ENCODE measurements around the gene DHRS12.

DHRS12 gene

DNA sequence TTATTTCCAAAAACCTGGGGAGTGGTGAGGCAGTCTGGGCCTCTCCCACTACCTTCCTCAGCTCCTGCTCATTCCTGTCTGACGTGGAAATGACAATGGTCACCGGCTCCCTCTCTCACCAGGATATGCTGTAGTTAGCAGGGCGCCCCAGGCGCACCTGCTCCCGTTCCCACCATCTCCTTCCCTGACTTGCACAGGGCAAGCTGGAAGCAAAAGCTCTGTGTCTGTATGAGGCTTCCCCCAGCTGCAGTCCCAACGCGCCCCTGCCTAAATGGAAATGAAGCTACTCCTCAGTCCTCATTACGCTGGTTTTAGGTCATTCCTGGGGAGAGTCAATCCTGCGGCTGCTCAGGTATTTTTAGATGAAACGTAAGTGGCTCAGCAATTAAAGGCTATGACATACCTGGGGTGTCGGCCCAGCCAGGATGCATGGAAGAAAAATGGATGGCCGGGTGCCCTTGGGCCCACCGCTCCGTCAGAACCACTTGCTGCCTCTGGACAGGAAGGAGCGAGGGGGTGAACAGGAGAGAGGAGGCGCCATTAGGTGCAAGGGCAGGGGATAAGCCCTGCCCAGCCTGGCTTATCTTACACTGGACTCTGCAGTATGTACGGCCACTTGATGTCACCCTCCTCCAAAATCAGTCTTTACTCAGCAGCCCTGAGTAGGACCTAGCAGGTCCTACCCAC is 32.4 kb downstream of the DHRS12 start:
- no peaks in the 10 kb centered on the region for H3K9me3 ChIP-seq (ENCODE audit: control insufficient read depth, insufficient read depth, low read length)
- peaks cover 11% of the 10 kb centered on the region; the same call in 1 of the 2 replicates for H3K4me1 ChIP-seq (ENCODE audit: insufficient read depth, low read length)
- no peaks in the 10 kb centered on the region for H3K36me3 ChIP-seq (ENCODE audit: insufficient read depth, low read length)
- H3K9ac ChIP-seq (ENCODE audit: low read depth, low read length), result no peak overlapping the region

DNA sequence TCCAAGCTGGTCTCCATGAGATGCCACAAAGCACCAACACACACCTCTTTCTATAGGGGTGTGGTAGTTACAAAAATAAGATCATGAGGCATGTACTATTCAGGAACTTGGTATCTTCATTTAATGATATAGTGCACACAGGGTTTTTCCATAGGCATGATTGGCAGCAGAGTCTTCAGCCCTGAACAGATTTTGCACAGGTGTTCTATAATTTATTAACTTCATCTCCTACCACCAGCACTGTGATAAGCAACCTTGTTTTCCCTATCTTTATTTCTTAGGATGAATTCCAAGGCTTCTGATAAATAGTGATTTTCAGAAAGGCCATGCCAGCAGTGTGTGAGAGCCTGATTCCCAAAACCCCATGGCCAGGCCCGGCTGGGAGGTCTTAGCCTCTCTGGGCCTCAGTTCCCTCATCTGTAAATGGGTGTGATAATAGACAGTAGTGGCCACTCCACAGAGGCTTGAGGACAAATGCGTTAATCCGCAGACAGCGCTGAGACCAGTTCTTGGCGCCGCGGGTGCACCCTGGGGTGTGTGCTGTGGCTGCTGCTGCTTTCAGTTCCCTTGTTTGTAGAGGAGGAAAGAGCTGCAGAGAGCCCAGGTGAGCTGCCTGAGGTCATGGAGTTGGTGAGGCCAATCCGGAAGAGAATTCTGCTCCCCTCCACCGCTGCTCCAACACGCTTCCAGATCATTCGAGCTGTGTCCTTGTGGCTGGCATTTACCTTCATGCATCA is 33.1 kb downstream of the DHRS12 start:
- Histone ChIP-seq H3K36me3 (ENCODE audit: insufficient read depth, low read length) (no peaks in the 10 kb centered on the region), H3K9me3 (ENCODE audit: control insufficient read depth, insufficient read depth, low read length) (no peaks in the 10 kb centered on the region), H3K4me1 (ENCODE audit: insufficient read depth, low read length) (peaks cover 11% of the 10 kb centered on the region; the same call in 1 of the 2 replicates), H3K9ac (ENCODE audit: low read depth, low read length) (no peak overlapping the region)

DNA sequence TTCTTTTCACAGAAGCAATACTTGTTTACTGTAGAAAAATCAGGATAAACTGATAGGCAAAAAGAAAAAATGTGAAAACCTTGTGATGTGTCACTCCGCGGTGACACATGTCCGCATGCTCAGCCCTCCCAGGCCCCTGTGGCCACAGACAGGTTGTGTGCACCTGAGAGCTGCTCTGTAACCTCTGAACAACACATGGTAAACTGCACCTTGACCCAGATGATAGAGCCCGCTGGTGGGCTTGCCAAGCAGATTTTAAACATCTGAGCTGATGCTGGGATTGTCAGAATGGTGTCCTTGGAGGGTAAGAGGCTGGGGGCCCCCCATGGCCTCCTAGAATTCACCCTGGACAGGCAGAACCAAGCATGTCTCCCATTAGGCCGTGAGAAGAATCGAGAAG is 33.8 kb downstream of the DHRS12 start:
- H3K9ac ChIP-seq (ENCODE audit: low read depth, low read length), result no peak overlapping the region
- peaks cover 11% of the 10 kb centered on the region; the same call in 1 of the 2 replicates for H3K4me1 ChIP-seq (ENCODE audit: insufficient read depth, low read length)
- H3K36me3 ChIP-seq (ENCODE audit: insufficient read depth, low read length), result no peaks in the 10 kb centered on the region
- H3K9me3 ChIP-seq (ENCODE audit: control insufficient read depth, insufficient read depth, low read length), result no peaks in the 10 kb centered on the region

DNA sequence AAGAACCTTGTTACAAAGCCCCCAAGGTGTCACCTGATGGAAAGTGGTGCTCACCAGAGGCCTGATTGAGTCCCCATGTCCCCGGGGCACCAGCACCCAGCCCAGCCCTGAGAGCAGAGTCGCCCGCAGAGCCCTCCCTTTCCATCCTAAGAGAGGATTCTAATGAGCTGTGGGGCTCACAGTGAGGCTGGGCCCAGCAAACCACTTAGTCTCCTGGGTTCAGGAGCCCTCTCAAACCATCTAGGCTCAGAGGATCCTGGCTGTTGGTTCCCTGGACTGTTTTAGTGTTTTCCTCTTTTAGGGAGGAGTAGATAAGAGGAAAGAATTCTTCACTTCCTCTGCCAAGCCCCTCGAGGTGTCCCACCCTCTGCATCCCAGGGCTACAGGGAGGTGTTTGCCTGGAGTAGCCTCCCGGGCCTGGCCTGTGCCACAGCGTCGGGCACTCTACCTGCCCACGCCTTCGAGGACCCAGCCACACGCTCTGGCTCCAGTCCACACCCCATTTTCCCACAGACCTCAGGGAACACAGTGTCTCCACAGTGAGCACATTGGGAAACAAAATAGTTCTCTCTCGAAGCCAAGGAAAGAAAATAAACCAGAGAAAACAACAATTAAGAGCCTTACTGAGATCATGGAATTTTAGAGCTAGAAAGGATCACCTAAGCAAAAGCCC is 34.4 kb downstream of the DHRS12 start:
- Histone ChIP-seq H3K9me3 (ENCODE audit: control insufficient read depth, insufficient read depth, low read length) (no peaks in the 10 kb centered on the region), H3K36me3 (ENCODE audit: insufficient read depth, low read length) (no peaks in the 10 kb centered on the region), H3K9ac (ENCODE audit: low read depth, low read length) (no peak overlapping the region), H3K4me1 (ENCODE audit: insufficient read depth, low read length) (peaks cover 11% of the 10 kb centered on the region; the same call in 1 of the 2 replicates)

DNA sequence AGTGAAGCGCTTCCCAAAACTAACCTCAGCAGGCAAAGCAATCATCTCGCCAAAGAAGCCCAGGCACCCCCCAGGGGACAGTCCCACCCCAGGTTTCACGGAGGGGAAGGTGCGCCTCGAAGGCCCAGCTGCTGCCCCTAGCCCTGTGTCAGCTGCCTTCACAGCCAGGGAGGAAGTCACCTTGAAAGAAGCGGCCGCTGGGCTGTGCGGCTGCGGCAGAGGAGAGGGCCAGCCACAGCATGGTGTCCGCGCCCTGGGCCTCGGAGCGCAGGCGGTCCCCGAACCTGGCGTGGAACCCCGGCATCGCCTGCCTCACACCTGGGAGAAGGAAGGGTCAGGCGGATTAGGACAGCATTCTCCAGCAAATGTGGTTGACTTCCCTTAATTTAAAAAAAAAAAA is 35.0 kb downstream of the DHRS12 start:
- H3K9ac ChIP-seq (ENCODE audit: low read depth, low read length), result no peak overlapping the region
- H3K9me3 ChIP-seq (ENCODE audit: control insufficient read depth, insufficient read depth, low read length), result no peaks in the 10 kb centered on the region
- H3K36me3 ChIP-seq (ENCODE audit: insufficient read depth, low read length), result no peaks in the 10 kb centered on the region

DNA sequence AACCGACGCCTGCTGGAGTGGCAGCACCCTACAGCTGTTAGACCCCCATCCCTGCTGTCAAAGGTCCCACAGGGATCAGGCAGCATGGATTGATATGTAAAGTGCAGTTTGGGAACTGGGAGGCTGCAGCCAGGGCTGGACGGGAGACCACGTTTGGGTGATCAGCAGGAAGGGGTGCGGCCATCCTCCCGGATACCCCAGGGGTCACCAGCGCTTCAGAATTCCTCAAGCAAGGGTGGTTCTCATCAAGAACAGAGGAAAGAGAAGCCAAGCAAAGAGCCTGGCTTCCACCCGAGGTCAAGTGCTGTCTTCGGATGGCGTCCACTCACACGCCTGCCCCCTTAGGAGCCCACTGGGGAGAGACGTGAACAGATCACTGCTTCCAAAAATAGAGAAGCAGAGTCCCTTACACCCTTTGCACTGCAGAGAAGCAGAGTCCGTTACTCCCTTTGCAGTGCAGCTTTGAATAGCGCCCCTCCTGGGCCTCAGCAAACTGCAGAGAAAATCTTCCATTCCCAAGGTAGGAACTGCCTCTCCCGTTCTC is 35.5 kb downstream of the DHRS12 start:
- Histone ChIP-seq H3K9ac (ENCODE audit: low read depth, low read length) (no peak overlapping the region), H3K9me3 (ENCODE audit: control insufficient read depth, insufficient read depth, low read length) (no peaks in the 10 kb centered on the region), H3K36me3 (ENCODE audit: insufficient read depth, low read length) (no peaks in the 10 kb centered on the region), H3K4me1 (ENCODE audit: insufficient read depth, low read length) (peaks cover 11% of the 10 kb centered on the region; the same call in 1 of the 2 replicates)

More for the DNA sequence above, 35.0 kb downstream of the DHRS12 start:
- H3K4me1 ChIP-seq (ENCODE audit: insufficient read depth, low read length), result peaks cover 11% of the 10 kb centered on the region; the same call in 1 of the 2 replicates

DNA sequence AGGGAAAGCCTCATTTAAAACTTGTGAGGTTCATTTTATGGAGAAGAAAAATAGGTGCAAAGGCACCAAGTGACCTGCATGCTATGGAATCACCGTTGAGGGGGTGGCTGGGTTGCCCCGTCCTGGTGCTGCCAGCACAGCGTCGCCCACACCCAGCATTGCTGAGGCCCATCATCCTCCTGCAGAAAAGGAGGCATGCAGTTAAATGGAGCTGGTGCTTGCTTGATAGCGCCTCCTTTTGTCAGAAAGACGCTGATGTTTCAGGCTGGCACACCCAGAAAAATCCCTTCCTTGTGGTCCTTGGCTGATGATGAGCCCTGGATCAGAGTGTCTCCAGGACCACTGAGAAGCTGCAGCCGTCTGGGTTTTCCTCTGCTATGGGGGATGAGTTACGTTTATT is 36.9 kb downstream of the DHRS12 start:
- H3K9ac ChIP-seq (ENCODE audit: low read depth, low read length), result no peak overlapping the region
- no peaks in the 10 kb centered on the region; the same call in 1 of the 2 replicates for H3K36me3 ChIP-seq (ENCODE audit: insufficient read depth, low read length)
- H3K9me3 ChIP-seq (ENCODE audit: control insufficient read depth, insufficient read depth, low read length), result no peaks in the 10 kb centered on the region
- H3K4me1 ChIP-seq (ENCODE audit: insufficient read depth, low read length), result peaks cover 11% of the 10 kb centered on the region; the same call in 1 of the 2 replicates

DNA sequence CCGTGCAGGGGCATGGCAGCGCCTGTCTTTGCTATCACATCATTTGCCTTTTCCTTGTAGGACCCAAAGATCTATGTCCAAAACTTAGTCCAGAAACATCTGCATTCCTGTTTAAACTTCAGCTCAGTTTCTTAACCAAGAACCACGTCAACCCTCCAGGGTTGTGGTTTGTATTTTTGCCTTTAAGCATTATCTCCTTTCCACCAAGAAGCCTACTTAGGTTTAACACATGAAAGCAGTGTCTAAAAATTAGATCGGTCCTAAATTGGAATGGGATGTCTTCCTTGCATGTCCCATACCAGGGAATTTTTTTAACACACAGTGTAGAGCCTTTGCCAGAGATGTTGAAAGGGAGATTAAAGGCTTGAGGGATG is 38.8 kb downstream of the DHRS12 start:
- no peak overlapping the region for H3K9ac ChIP-seq (ENCODE audit: low read depth, low read length)
- H3K36me3 ChIP-seq (ENCODE audit: insufficient read depth, low read length), result peaks cover 5% of the 10 kb centered on the region
- H3K9me3 ChIP-seq (ENCODE audit: control insufficient read depth, insufficient read depth, low read length), result no peaks in the 10 kb centered on the region
- peaks cover 11% of the 10 kb centered on the region; the same call in 1 of the 2 replicates for H3K4me1 ChIP-seq (ENCODE audit: insufficient read depth, low read length)

DNA sequence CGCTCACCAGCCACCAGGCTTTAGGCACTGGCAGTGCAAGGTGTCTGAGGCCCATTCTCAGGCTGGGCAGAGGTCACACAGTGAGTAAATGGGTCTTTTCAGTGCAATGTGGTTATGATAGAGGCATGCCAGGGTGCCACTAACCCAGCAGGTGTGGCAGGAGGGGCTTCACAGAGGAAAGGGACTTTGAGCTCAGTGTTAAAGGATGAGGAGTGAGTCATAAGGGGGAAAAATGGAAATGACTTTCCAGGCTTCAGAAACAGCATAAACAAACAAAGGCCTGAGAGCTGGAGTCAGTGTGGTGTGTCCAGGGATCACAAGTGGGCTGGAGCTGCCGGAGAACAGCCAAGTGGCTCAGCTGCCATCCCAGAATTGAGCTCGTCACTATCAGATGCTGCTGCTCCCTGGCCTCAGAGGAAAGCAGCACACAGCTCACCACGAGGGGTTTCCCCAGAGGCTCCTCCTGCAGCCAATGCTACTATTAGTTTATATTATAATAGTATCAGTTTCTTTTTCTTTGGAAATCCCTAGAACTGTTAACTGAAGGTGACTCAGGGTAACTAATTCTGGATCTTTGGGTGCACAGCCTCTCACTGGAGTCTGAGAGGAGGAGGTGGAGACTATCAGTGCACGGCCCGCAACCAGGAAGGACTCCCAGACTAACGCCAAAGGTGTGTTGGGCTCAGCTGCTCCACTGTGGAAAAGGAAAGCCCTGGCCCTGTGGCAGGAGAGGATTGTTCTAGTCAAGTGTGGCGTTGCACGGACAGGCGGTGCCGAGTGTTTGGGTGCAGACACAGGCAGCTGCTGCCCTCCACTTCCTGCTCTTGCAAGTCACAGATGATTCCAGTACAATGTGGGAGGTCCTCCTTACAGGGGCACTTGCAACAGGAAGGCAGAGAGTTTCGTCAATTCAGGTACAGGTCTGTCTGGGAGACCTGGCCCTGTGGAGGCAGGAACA is 39.5 kb downstream of the DHRS12 start:
- Histone ChIP-seq H3K4me1 (ENCODE audit: insufficient read depth, low read length) (peaks cover 11% of the 10 kb centered on the region; the same call in 1 of the 2 replicates), H3K36me3 (ENCODE audit: insufficient read depth, low read length) (peaks cover 5% of the 10 kb centered on the region), H3K9ac (ENCODE audit: low read depth, low read length) (no peak overlapping the region), H3K9me3 (ENCODE audit: control insufficient read depth, insufficient read depth, low read length) (no peaks in the 10 kb centered on the region)

DNA sequence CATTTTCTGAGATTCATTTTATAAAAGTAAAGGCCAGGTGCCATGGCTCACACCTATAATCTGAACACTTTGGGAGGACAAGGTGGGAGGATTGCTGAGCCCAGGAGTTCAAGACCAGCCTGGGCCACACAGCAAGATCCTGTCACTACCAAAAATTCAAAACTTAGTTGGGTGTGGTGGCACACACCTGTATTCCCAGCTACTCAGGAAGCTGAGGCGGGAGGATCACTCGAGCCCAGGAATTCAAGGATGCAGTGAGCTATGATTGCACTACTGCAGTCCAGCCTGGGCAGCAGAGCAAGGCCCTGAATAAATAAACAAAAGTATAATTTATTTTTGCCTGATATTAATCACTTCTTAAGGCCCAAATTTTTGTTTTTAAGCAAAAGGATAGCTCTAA is 40.5 kb downstream of the DHRS12 start:
- Histone ChIP-seq H3K9ac (ENCODE audit: low read depth, low read length) (no peak overlapping the region), H3K4me1 (ENCODE audit: insufficient read depth, low read length) (peaks cover 3% of the 10 kb centered on the region; the same call in 1 of the 2 replicates), H3K9me3 (ENCODE audit: control insufficient read depth, insufficient read depth, low read length) (no peaks in the 10 kb centered on the region), H3K36me3 (ENCODE audit: insufficient read depth, low read length) (peaks cover 5% of the 10 kb centered on the region)

DNA sequence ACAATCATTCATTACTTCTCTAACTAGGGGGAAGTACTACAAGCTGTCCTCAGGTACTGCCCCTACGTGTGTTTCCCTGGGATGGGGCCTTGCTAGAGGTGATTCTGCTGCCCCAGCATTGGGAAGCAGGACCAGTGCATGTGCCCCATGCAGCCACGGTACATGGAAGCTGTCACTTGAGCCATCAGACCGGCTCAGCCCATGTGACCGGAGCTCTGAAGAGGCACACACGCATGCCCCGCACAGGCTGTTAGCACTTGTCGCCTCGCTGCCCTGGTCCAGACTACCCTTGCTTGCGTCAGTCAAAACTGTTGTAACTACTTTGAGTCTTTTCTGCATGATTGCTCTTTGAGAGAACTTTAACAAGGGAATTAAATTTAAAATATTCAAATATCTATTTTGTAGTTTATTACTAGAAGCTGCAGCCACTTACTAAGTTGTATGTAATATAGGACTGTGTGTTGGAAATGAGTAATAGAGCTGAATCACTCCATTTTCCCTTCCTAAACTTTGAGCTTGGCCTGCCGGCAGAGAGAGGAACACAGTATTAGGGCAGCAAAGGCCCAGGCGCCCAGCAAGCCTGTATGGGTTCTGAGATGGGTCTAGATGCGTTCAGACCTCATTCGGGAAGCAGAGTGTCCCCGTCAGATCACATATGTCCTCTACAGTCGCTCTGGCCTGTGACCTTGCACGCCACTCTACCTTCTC is 42.2 kb downstream of the DHRS12 start:
- Histone ChIP-seq H3K9ac (ENCODE audit: low read depth, low read length) (no peak overlapping the region), H3K36me3 (ENCODE audit: insufficient read depth, low read length) (peaks cover 5% of the 10 kb centered on the region), H3K9me3 (ENCODE audit: control insufficient read depth, insufficient read depth, low read length) (no peaks in the 10 kb centered on the region), H3K4me1 (ENCODE audit: insufficient read depth, low read length) (no peaks in the 10 kb centered on the region; the same call in 1 of the 2 replicates)

DNA sequence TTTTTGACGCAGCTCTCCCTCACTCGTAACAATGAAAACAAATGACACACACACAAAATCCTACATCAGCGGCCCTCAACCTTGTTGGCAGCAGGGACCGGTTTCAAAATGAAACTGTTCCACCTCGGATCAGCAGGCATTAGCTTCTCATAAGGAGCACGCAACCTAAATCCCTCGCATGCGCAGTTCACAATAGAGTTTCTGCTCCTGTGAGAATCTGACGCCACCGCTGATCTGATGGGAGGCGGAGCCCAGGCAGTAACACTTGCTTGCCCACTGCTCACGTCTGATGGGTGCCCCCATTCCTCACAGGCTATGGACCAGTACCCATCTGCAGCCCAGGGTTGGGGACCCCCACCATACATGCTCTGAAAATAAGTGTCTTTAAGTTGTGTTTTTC is 43.4 kb downstream of the DHRS12 start:
- Histone ChIP-seq H3K9ac (ENCODE audit: low read depth, low read length) (no peak overlapping the region), H3K9me3 (ENCODE audit: control insufficient read depth, insufficient read depth, low read length) (no peaks in the 10 kb centered on the region), H3K36me3 (ENCODE audit: insufficient read depth, low read length) (peaks cover 5% of the 10 kb centered on the region), H3K4me1 (ENCODE audit: insufficient read depth, low read length) (no peaks in the 10 kb centered on the region; the same call in 1 of the 2 replicates)

DNA sequence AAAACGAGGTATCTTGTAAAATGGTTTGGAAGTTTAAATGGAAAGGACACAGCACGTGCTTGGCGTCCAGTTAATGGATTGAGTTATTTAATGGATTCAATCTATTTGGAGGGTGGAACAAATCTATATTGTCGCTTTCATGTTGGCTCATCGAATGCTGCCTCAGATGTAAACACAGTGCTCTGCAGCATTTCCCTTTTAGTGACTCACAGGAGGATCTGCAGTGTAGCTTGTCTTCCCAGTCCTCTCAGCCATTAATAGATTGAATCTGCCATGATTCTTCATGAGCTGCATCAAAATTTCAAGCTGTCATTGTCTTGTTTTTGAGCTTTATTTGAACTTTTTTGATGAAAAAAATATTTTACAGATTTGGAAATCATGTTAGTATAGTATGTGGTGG is 44.7 kb downstream of the DHRS12 start:
- peaks cover 5% of the 10 kb centered on the region for H3K36me3 ChIP-seq (ENCODE audit: insufficient read depth, low read length)
- H3K4me1 ChIP-seq (ENCODE audit: insufficient read depth, low read length), result no peaks in the 10 kb centered on the region; the same call in 1 of the 2 replicates
- no peak overlapping the region for H3K9ac ChIP-seq (ENCODE audit: low read depth, low read length)
- no peaks in the 10 kb centered on the region for H3K9me3 ChIP-seq (ENCODE audit: control insufficient read depth, insufficient read depth, low read length)

All from ES-I3 (cell line).